Measurements from ENCODE around the gene MAML2. TPM values are rescaled to one million over a fixed set of nuclear protein-coding genes. Genes with fewer than 3 reads are reported as not detected.

Gene MAML2
- total and polyA plus RNA-seq, 10 donors, result 2.7 to 43.4 (median 27.2) TPM

DNA sequence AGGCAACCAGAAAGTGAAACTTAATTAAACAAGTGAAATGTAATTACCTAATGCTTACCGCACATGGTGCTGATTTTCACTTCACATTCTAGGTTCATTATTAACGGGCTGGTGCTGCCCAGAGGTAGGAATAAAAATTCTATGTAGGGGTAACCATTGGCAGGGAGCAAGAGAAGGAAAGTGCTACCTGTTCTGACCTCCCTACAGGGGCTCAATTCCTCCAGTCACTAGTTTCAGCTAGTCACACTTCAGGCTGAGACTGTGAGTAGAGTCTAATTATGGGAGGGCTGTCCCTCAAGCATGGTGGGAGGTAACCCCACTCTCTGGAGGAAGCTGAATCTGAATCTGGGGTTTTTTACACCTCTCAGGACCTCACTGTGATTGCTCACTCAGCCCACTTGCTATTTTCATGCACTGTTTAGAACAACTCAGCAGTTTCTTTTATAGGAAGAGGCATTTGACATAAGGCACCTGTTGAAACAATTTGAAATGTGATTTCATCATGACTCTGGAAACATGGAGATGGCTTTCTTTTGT lies 75.4 kb downstream of the MAML2 start:
- DNase-seq, result no peak
- no peak for TF ChIP-seq POLR2AphosphoS5 (IDR thresholded peaks at IDR 0.05)
- TF ChIP-seq, protein P1, sequence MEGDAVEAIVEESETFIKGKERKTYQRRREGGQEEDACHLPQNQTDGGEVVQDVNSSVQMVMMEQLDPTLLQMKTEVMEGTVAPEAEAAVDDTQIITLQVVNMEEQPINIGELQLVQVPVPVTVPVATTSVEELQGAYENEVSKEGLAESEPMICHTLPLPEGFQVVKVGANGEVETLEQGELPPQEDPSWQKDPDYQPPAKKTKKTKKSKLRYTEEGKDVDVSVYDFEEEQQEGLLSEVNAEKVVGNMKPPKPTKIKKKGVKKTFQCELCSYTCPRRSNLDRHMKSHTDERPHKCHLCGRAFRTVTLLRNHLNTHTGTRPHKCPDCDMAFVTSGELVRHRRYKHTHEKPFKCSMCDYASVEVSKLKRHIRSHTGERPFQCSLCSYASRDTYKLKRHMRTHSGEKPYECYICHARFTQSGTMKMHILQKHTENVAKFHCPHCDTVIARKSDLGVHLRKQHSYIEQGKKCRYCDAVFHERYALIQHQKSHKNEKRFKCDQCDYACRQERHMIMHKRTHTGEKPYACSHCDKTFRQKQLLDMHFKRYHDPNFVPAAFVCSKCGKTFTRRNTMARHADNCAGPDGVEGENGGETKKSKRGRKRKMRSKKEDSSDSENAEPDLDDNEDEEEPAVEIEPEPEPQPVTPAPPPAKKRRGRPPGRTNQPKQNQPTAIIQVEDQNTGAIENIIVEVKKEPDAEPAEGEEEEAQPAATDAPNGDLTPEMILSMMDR (IDR thresholded peaks at IDR 0.05 in 8 of 11, conservative IDR thresholded peaks at IDR 0.05 in 3 of 11), result peak in 1 of 11 experiments; percentile 2
- no peak for TF ChIP-seq POLR2A (IDR thresholded peaks at IDR 0.05)
- peaks cover 0 to 6% (median 0%) of the 10 kb centered on the region in 8 donors for H3K9me3 ChIP-seq
- WGBS, 5 donors, result 21 to 34% (median 25%) methylated on average over 2 of the region's 2 CpGs
- intact Hi-C loops (cut with DNase I; ENCODE audit: low total_unique reads), result no loop called here
- H3K4me3 ChIP-seq, result peak overlapping the region in 3 of 8 donors; percentile 3 to 29 (median 10)
- peaks cover 0 to 12% (median 0%) of the 10 kb centered on the region in 6 donors for H3K36me3 ChIP-seq
- H3K4me1 ChIP-seq, result peaks cover 34 to 67% (median 59%) of the 10 kb centered on the region in 6 donors
- H3K27me3 ChIP-seq (replicated peaks in 1 of 7), result no peaks in the 10 kb centered on the region
- H3K27ac ChIP-seq, result peak overlapping the region; percentile 61 to 87 (median 75)

DNA sequence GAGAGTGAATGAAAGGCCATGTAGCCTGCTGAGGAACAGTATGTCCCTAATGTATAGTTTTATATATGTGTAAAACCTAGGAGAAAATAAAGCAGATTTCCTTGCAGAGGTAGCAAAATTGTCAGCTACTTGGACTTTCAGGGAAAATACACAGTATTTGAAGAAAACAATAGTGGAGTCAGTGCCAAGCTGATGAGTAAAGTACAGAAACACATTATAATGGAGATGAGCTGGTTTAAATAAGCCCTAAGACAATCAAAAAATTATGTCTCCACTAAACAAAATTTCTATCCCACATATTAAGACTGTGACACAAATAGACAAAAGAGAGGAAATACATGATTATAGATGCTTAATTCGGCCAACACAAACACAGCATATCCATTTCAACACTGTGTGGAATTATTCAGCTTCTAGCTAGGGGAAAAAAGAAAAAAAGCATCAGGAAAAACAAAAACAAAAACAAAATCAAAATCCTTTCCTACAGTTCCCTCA lies 75.9 kb downstream of the MAML2 start:
- DNase-seq, result no peak
- Histone ChIP-seq H3K27ac (peak overlapping the region; percentile 61 to 87 (median 75)), H3K27me3 (replicated peaks in 1 of 7) (no peaks in the 10 kb centered on the region), H3K4me1 (peaks cover 34 to 69% (median 58%) of the 10 kb centered on the region in 6 donors), H3K36me3 (peaks cover 0 to 12% (median 0%) of the 10 kb centered on the region in 6 donors), H3K9me3 (peaks cover 0 to 6% (median 0%) of the 10 kb centered on the region in 8 donors), H3K4me3 (peak overlapping the region in 2 of 8 donors; percentile 3 to 10)
- 25 to 69% (median 37%) methylated on average over 1 of the region's 1 CpG for WGBS, 5 donors
- TF ChIP-seq, protein P1 (IDR thresholded peaks at IDR 0.05 in 8 of 11, conservative IDR thresholded peaks at IDR 0.05 in 3 of 11), result no peak
- TF ChIP-seq POLR2A (IDR thresholded peaks at IDR 0.05) (no peak), POLR2AphosphoS5 (IDR thresholded peaks at IDR 0.05) (no peak)
- intact Hi-C loops (cut with DNase I; ENCODE audit: low total_unique reads), result no loop called here

- WGBS, 5 donors, result 67 to 91% (median 81%) methylated on average over 9 of the region's 9 CpGs
- intact Hi-C loops (cut with DNase I; ENCODE audit: low total_unique reads), result no loop called here
These were observed 77.0 kb downstream of the MAML2 start for GRCh38 chr11:96265972-96266371.

More at GRCh38 chr11:96265972-96266371, 77.0 kb downstream of the MAML2 start:
- Histone ChIP-seq H3K27ac (peak overlapping the region in 6 of 8 donors; percentile 2 to 87 (median 78)), H3K9me3 (peaks cover 0 to 6% (median 0%) of the 10 kb centered on the region in 8 donors), H3K4me3 (no peak overlapping the region), H3K27me3 (replicated peaks in 1 of 7) (no peaks in the 10 kb centered on the region), H3K36me3 (peaks cover 0 to 6% (median 0%) of the 10 kb centered on the region in 6 donors), H3K4me1 (peaks cover 34 to 73% (median 58%) of the 10 kb centered on the region in 6 donors)
- TF ChIP-seq POLR2A (IDR thresholded peaks at IDR 0.05) (no peak), POLR2AphosphoS5 (IDR thresholded peaks at IDR 0.05) (no peak)
- TF ChIP-seq, protein P1 (IDR thresholded peaks at IDR 0.05 in 8 of 11, conservative IDR thresholded peaks at IDR 0.05 in 3 of 11), result no peak
- DNase-seq, result no peak

Data from spleen (tissue), 11 donors.